ENCODE results near the gene REEP1. TPM values are rescaled to one million over a fixed set of nuclear protein-coding genes. Genes with fewer than 3 reads are reported as not detected.

The REEP1 gene
- total RNA-seq, 1 donor from 2014 or later = not detected

DNA sequence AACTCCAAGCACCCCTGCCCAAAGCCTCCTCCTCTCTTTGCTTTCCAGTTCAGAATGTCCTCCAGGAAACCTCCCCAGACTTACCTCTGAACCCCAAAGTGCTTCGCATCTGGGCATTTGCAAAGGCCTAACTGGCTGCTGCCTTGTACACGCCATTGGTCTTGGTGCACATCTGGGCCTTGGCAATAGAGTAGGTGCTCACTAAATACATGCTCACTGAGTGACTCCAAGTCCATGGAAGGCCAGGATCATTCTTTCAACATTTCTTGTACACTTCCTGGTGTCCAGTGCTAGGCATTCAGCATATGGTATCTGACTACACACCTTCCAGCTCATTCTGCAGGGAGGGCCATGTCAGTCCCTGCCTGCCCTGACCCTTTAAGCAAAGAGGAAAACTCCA, 109.7 kb downstream of the REEP1 start:
- POLR2A ChIA-PET = interaction anchor here (2.6 kb wide), 1 partner anchor 10 kb away, joined by 20 read pairs; no protein-coding TSS in a partner anchor
- H3K9me3 Mint-ChIP-seq = no peaks in the 10 kb centered on the region
- H3K4me3 Mint-ChIP-seq = no peak overlapping the region
- H3K4me1 Mint-ChIP-seq = peaks cover 44% of the 10 kb centered on the region
- ATAC-seq (ENCODE audit: low read depth) (no peak), DNase-seq (no peak)
- intact Hi-C loops (cut with micrococcal nuclease) = loop anchor here (5.0 kb wide), 2 partner anchors 335 to 395 kb away; partner anchors contain the start of genes CHMP3 and RNF103
- TF ChIP-seq, protein P1, sequence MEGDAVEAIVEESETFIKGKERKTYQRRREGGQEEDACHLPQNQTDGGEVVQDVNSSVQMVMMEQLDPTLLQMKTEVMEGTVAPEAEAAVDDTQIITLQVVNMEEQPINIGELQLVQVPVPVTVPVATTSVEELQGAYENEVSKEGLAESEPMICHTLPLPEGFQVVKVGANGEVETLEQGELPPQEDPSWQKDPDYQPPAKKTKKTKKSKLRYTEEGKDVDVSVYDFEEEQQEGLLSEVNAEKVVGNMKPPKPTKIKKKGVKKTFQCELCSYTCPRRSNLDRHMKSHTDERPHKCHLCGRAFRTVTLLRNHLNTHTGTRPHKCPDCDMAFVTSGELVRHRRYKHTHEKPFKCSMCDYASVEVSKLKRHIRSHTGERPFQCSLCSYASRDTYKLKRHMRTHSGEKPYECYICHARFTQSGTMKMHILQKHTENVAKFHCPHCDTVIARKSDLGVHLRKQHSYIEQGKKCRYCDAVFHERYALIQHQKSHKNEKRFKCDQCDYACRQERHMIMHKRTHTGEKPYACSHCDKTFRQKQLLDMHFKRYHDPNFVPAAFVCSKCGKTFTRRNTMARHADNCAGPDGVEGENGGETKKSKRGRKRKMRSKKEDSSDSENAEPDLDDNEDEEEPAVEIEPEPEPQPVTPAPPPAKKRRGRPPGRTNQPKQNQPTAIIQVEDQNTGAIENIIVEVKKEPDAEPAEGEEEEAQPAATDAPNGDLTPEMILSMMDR (IDR thresholded peaks at IDR 0.05) = no peak
- CTCF ChIA-PET = no interaction called here
- H3K27ac Mint-ChIP-seq = no peak overlapping the region
- no peaks in the 10 kb centered on the region for H3K36me3 Mint-ChIP-seq (ENCODE audit: low read depth)
- no peaks in the 10 kb centered on the region for H3K27me3 Mint-ChIP-seq

DNA sequence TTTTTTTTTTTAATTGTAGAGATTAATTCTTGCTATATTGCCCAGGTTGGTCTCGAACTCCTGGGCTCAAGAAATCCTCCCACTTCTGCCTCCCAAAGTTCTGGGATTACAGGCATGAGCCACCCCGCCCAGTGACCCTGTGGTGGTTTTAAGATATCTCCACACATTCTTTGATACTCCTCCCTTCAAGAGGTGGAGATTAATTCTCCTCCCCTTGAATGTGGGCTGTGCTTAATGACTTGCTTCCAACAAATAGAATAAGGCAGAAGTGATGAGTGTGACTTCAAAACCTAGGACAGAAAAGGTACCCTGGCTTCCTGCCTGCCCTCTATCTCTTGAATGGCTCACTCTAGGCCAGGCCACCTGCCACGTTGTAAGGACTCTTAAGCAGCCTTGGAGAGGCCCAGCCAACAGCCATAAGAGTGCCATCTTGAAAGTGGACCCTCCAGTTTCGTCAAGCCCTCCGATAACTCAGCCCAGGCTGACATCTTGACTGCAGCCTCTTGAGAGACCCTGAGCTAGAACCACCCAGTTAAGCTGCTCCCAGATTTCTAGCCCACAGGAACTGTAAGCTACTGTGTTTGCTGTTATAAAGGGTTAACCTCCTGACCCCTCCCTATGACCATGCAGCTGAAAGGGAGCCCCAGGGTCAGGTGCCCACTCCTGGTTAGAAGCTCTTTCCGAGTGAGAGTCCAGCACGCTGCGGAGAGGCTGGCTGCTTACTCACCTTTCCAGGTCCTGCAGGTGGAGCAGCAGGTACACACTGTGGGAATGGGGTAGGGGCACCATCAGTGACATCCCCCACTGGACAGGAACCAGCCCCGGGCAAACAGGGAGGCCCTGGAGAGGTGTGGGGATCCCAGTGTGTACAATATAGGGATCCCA, 110.5 kb downstream of the REEP1 start:
- intact Hi-C loops (cut with micrococcal nuclease) = loop anchor here (5.0 kb wide), 2 partner anchors 335 to 395 kb away; partner anchors contain the start of genes CHMP3 and RNF103
- Mint-ChIP-seq H3K4me1 (peaks cover 44% of the 10 kb centered on the region), H3K36me3 (ENCODE audit: low read depth) (no peaks in the 10 kb centered on the region), H3K4me3 (no peak overlapping the region), H3K27me3 (no peaks in the 10 kb centered on the region), H3K9me3 (no peaks in the 10 kb centered on the region), H3K27ac (no peak overlapping the region)
- CTCF ChIA-PET = interaction anchor here (0.6 kb wide), 1 partner anchor 330 kb away, joined by 3 read pairs; no protein-coding TSS in a partner anchor
- TF ChIP-seq, protein P1 (IDR thresholded peaks at IDR 0.05) = no peak
- DNase-seq = no peak
- POLR2A ChIA-PET = interaction anchor here (0.6 to 2.6 kb wide), 6 partner anchors 11 to 215 kb away, joined by 3 to 20 read pairs (median 6); partner anchors contain the start of genes KDM3A and MRPL35
- ATAC-seq (ENCODE audit: low read depth) = no peak

DNA sequence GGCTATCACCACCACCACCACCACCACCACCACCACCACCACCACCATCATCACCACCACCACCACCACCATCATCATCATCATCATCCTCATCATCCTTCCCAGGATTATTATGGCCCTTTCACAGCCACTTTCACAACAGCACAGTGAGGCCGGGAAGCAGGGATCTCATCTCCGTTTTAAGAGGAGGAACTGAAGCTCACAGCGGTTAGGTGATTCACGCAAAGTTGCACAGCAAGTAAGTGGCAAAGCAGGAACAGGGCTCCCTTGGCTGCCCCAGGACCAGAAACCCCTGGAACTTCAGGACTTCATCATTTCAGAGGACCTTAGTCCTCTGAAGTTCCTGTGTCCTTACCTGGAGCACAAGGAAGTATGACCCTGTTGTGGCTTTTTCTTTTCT, 111.4 kb downstream of the REEP1 start:
- peak; percentile 35 for ATAC-seq (ENCODE audit: low read depth)
- Mint-ChIP-seq H3K4me1 (peaks cover 45% of the 10 kb centered on the region), H3K27me3 (no peaks in the 10 kb centered on the region), H3K4me3 (peak overlapping the region; percentile 48), H3K9me3 (no peaks in the 10 kb centered on the region), H3K27ac (peak overlapping the region; percentile 83), H3K36me3 (ENCODE audit: low read depth) (no peaks in the 10 kb centered on the region)
- DNase-seq = no peak
- intact Hi-C loops (cut with micrococcal nuclease) = loop anchor here (5.0 kb wide), 2 partner anchors 336 to 396 kb away; partner anchors contain the start of genes CHMP3 and RNF103
- ChIA-PET POLR2A (interaction anchor here (0.6 to 2.6 kb wide), 8 partner anchors 12 to 216 kb away, joined by 3 to 20 read pairs (median 8); partner anchors contain the start of genes IMMT, KDM3A and MRPL35), CTCF (interaction anchor here (0.6 to 1.2 kb wide), 2 partner anchors 108 to 331 kb away, joined by 3 read pairs; no protein-coding TSS in a partner anchor)
- TF ChIP-seq, protein P1 (IDR thresholded peaks at IDR 0.05) = no peak

DNA sequence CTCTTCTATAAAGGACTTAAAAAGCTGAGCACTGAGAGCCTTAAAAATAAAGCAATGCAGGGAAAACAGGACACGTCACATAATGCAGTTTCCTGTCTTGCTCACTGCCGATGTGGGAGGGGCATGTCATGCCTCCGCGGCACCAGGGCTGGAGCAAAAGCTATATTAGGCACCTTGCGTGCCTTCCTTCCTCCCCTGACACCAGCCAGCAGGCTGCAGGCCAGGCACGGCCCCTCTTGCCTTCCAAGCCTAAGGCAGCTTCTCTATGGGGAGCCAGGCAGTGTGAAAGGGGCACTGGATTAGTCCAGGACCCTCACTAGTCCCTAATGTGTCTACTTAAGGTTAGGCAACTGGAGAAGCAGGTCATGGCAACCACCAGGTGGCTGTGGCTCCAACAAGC, 111.8 kb downstream of the REEP1 start:
- no peaks in the 10 kb centered on the region for H3K9me3 Mint-ChIP-seq
- H3K36me3 Mint-ChIP-seq (ENCODE audit: low read depth) = no peaks in the 10 kb centered on the region
- H3K4me3 Mint-ChIP-seq = peak overlapping the region; percentile 41
- no peaks in the 10 kb centered on the region for H3K27me3 Mint-ChIP-seq
- CTCF ChIA-PET = interaction anchor here (0.9 to 1.2 kb wide), 3 partner anchors 12 to 109 kb away, joined by 3 to 6 read pairs (median 4); no protein-coding TSS in a partner anchor
- peak overlapping the region; percentile 83 for H3K27ac Mint-ChIP-seq
- intact Hi-C loops (cut with micrococcal nuclease) = loop anchor here (1.0 to 5.0 kb wide), 5 partner anchors 13 to 397 kb away; partner anchors contain the start of genes CHMP3 and RNF103
- H3K4me1 Mint-ChIP-seq = peaks cover 47% of the 10 kb centered on the region
- POLR2A ChIA-PET = interaction anchor here (0.7 to 2.6 kb wide), 6 partner anchors 12 to 216 kb away, joined by 3 to 20 read pairs (median 9); partner anchors contain the start of genes IMMT, KDM3A and MRPL35
- DNase-seq (peak; percentile 37), ATAC-seq (ENCODE audit: low read depth) (peak; percentile 81)
- TF ChIP-seq, protein P1 (IDR thresholded peaks at IDR 0.05) = no peak
